ENCODE data around the gene FZD8. TPM values are rescaled to one million over a fixed set of nuclear protein-coding genes. Genes with fewer than 3 reads are reported as not detected.
A peak's percentile ranks its signal among the peaks of the same experiment; 100 is the strongest.

The FZD8 gene
- total RNA-seq, 1 experiment from 2014 or later = 50.5 TPM

DNA sequence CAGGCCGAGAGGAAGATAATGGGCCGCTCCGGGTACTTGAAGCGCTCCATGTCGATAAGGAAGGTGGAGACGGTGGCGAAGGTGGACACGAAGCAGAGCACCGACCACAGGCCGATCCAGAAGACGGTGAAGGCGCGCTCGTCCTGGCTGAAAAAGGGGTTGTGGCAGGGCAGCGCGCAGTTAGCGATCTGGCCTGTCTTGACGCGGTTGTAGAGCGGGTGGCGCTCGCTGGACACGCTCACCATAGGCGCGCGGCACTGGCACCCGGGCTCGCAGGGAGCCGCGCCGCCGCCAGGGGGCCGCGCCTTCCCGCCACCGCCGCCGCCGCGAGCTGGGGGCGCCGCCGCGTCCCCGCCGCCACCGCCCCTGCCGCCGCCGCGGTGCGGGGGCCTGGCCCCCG lies 1.6 kb downstream of the FZD8 start:
- H3K4me3 ChIP-seq (ENCODE audit: low read depth, low read length, poor library complexity, severe bottlenecking) = peak overlapping the region; percentile 55
- TF ChIP-seq CTCF (conservative IDR thresholded peaks at IDR 0.05; ENCODE audit: low read depth, low read length) = peak; percentile 39
- TF ChIP-seq EZH2 (IDR thresholded peaks at IDR 0.05; ENCODE audit: borderline replicate concordance, low read depth, low read length, poor library complexity, severe bottlenecking) = no peak
- peak overlapping the region; percentile 66 for H3K27ac ChIP-seq (ENCODE audit: low read depth, low read length, poor library complexity, severe bottlenecking)
- peaks cover 4% of the 10 kb centered on the region for H3K36me3 ChIP-seq (ENCODE audit: insufficient read depth, low read length, poor library complexity, severe bottlenecking)
- ChIA-PET CTCF (interaction anchor here (0.5 to 1.1 kb wide), 3 partner anchors 1085 to 1203 kb away, joined by 3 to 4 read pairs (median 4); no protein-coding TSS in a partner anchor), POLR2A (ENCODE audit: low non-redundant PET) (no interaction called here)
- DNase-seq (ENCODE audit: low spot score) = peak; percentile 82
- BruUV-seq (replicated peaks) = no TSS peak
- intact Hi-C loops (cut with micrococcal nuclease; ENCODE audit: unreplicated experiment) = no loop called here
- peaks cover 33% of the 10 kb centered on the region for H3K4me1 ChIP-seq (ENCODE audit: insufficient read depth, low read length, poor library complexity, severe bottlenecking)
- no peaks in the 10 kb centered on the region for H3K9me3 ChIP-seq (ENCODE audit: low read depth, low read length, poor library complexity, severe bottlenecking)
- no peaks in the 10 kb centered on the region for H3K27me3 ChIP-seq (replicated peaks; ENCODE audit: insufficient read depth, low read depth, low read length, poor library complexity)

DNA sequence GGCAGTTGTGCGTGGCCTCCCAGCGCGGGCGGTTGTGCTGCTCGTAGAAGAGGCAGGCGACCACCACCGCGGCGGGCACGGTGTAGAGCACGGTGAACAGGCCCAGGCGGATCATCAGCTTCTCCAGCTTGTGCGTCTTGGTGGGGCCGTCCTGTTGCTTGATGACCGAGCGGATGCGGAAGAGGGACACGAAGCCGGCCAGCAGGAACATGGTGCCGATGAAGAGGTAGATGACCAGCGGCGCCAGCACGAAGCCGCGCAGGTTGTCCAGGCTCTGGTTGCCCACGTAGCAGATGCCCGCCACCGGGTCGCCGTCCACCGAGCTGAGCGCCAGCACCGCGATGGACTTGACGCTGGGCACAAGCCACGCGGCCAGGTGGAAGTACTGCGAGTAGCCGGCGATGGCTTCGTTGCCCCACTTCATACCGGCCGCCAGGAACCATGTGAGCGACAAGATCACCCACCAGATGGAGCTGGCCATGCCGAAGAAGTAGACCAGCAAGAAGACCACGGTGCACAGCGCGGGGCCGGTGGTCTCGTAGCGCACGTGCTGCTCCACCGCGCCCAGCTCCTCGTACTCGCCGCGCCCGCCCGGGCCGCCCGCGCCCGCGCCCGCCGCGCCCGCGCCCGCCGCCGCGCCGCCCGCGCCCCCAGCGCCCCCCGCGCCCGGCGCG lies 2.2 kb downstream of the FZD8 start:
- Histone ChIP-seq H3K36me3 (ENCODE audit: insufficient read depth, low read length, poor library complexity, severe bottlenecking) (peaks cover 4% of the 10 kb centered on the region), H3K9me3 (ENCODE audit: low read depth, low read length, poor library complexity, severe bottlenecking) (no peaks in the 10 kb centered on the region), H3K27me3 (replicated peaks; ENCODE audit: insufficient read depth, low read depth, low read length, poor library complexity) (no peaks in the 10 kb centered on the region), H3K27ac (ENCODE audit: low read depth, low read length, poor library complexity, severe bottlenecking) (peak overlapping the region; percentile 66), H3K4me1 (ENCODE audit: insufficient read depth, low read length, poor library complexity, severe bottlenecking) (peaks cover 33% of the 10 kb centered on the region), H3K4me3 (ENCODE audit: low read depth, low read length, poor library complexity, severe bottlenecking) (peak overlapping the region; percentile 55)
- TF ChIP-seq CTCF (conservative IDR thresholded peaks at IDR 0.05; ENCODE audit: low read depth, low read length) (no peak), EZH2 (IDR thresholded peaks at IDR 0.05; ENCODE audit: borderline replicate concordance, low read depth, low read length, poor library complexity, severe bottlenecking) (no peak)
- no TSS peak for BruUV-seq (replicated peaks)
- POLR2A ChIA-PET (ENCODE audit: low non-redundant PET) = interaction anchor here (0.6 kb wide), 1 partner anchor 1140 kb away, joined by 4 read pairs; no protein-coding TSS in a partner anchor
- peak; percentile 65 for DNase-seq (ENCODE audit: low spot score)
- intact Hi-C loops (cut with micrococcal nuclease; ENCODE audit: unreplicated experiment) = loop anchor here (1.0 to 10.0 kb wide), 4 partner anchors 785 to 1085 kb away; no protein-coding TSS in a partner anchor
- CTCF ChIA-PET = interaction anchor here (0.6 to 1.1 kb wide), 2 partner anchors 92 to 1086 kb away, joined by 3 to 5 read pairs; no protein-coding TSS in a partner anchor

GRCh38 chr10:35639021-35639727 lies 2.9 kb downstream of the FZD8 start:
- intact Hi-C loops (cut with micrococcal nuclease; ENCODE audit: unreplicated experiment) = loop anchor here (1.0 to 10.0 kb wide), 4 partner anchors 786 to 1086 kb away; no protein-coding TSS in a partner anchor
- ChIA-PET CTCF (interaction anchor here (0.5 to 1.1 kb wide), 3 partner anchors 93 to 1086 kb away, joined by 3 to 6 read pairs (median 5); no protein-coding TSS in a partner anchor), POLR2A (ENCODE audit: low non-redundant PET) (interaction anchor here (0.6 kb wide), 1 partner anchor 1141 kb away, joined by 4 read pairs; no protein-coding TSS in a partner anchor)
- TF ChIP-seq EZH2 (IDR thresholded peaks at IDR 0.05; ENCODE audit: borderline replicate concordance, low read depth, low read length, poor library complexity, severe bottlenecking) (no peak), CTCF (conservative IDR thresholded peaks at IDR 0.05; ENCODE audit: low read depth, low read length) (no peak)
- peak; percentile 58 for DNase-seq (ENCODE audit: low spot score)
- peaks cover 31% of the 10 kb centered on the region for H3K4me1 ChIP-seq (ENCODE audit: insufficient read depth, low read length, poor library complexity, severe bottlenecking)
- peak overlapping the region; percentile 55 for H3K4me3 ChIP-seq (ENCODE audit: low read depth, low read length, poor library complexity, severe bottlenecking)
- no peaks in the 10 kb centered on the region for H3K9me3 ChIP-seq (ENCODE audit: low read depth, low read length, poor library complexity, severe bottlenecking)
- H3K27ac ChIP-seq (ENCODE audit: low read depth, low read length, poor library complexity, severe bottlenecking) = peak overlapping the region; percentile 65
- BruUV-seq (replicated peaks) = no TSS peak
- peaks cover 4% of the 10 kb centered on the region for H3K36me3 ChIP-seq (ENCODE audit: insufficient read depth, low read length, poor library complexity, severe bottlenecking)
- H3K27me3 ChIP-seq (replicated peaks; ENCODE audit: insufficient read depth, low read depth, low read length, poor library complexity) = no peaks in the 10 kb centered on the region

Data from A673 (cell line).